ENCODE data around the gene RTN1.

- TF ChIP-seq EP300 (IDR thresholded peaks at IDR 0.05) (no peak), CTCF (IDR thresholded peaks at IDR 0.05) (no peak), POLR2A (IDR thresholded peaks at IDR 0.05) (no peak), POLR2AphosphoS5 (IDR thresholded peaks at IDR 0.05) (no peak)
Observed at GRCh38 chr14:59753512-59753911, 117.1 kb downstream of the RTN1 start.

All from upper lobe of left lung (tissue), 4 donors.